DLD1 (cell line): ENCODE results near the gene SMARCA4.

ENCODE experiments used
- in situ Hi-C: cut with HindIII; loops from 2 replicates; pipeline ENCODE4 v1.10.0; 2017; ENCODE audit warnings: low sequenced_read_pairs

The SMARCA4 gene

GRCh38 chr19:11027381-11027780 is 66.6 kb downstream of the SMARCA4 start:
- in situ Hi-C loops = loop anchor here (5.0 kb wide), 1 partner anchor 35 kb away; no protein-coding TSS in a partner anchor

GRCh38 chr19:11028146-11028545 is 67.3 kb downstream of the SMARCA4 start:
- in situ Hi-C loops = loop anchor here (5.0 kb wide), 1 partner anchor 34 kb away; no protein-coding TSS in a partner anchor

GRCh38 chr19:11031421-11032070 is 70.7 kb downstream of the SMARCA4 start:
- in situ Hi-C loops = no loop called here

- in situ Hi-C loops = no loop called here
These were observed 72.4 kb downstream of the SMARCA4 start for GRCh38 chr19:11033251-11033650.

- in situ Hi-C loops = no loop called here
These were observed 72.9 kb downstream of the SMARCA4 start for GRCh38 chr19:11033763-11034162.

GRCh38 chr19:11034449-11035213 is 73.8 kb downstream of the SMARCA4 start:
- in situ Hi-C loops = no loop called here

GRCh38 chr19:11035441-11036377 is 74.9 kb downstream of the SMARCA4 start:
- in situ Hi-C loops = no loop called here

GRCh38 chr19:11038511-11038910 is 77.7 kb downstream of the SMARCA4 start:
- in situ Hi-C loops = no loop called here

GRCh38 chr19:11041194-11041593 is 80.4 kb downstream of the SMARCA4 start:
- in situ Hi-C loops = no loop called here

- in situ Hi-C loops = no loop called here
These were observed 81.3 kb downstream of the SMARCA4 start for GRCh38 chr19:11041966-11042627.

- in situ Hi-C loops = no loop called here
These were observed 83.6 kb downstream of the SMARCA4 start for GRCh38 chr19:11044431-11044830.

GRCh38 chr19:11045536-11045935 is 84.7 kb downstream of the SMARCA4 start:
- in situ Hi-C loops = no loop called here

- in situ Hi-C loops = no loop called here
These were observed 86.0 kb downstream of the SMARCA4 start for GRCh38 chr19:11046605-11047354.

- in situ Hi-C loops = no loop called here
These were observed 87.0 kb downstream of the SMARCA4 start for GRCh38 chr19:11047866-11048265.

GRCh38 chr19:11050323-11051114 is 89.7 kb downstream of the SMARCA4 start:
- in situ Hi-C loops = no loop called here

- in situ Hi-C loops = no loop called here
These were observed 93.0 kb downstream of the SMARCA4 start for GRCh38 chr19:11053817-11054195.

GRCh38 chr19:11054200-11054599 is 93.4 kb downstream of the SMARCA4 start:
- in situ Hi-C loops = no loop called here

- in situ Hi-C loops = no loop called here
These were observed 93.8 kb downstream of the SMARCA4 start for GRCh38 chr19:11054628-11055027.
